ENCODE measurements around the gene MED12L.

GRCh38 chr3:151142929-151143328 lies 57.5 kb downstream of the MED12L start:
- no peak for TF ChIP-seq CTCF (IDR thresholded peaks at IDR 0.05; ENCODE audit: poor library complexity)
- no peak for TF ChIP-seq EZH2 (IDR thresholded peaks at IDR 0.05; ENCODE audit: borderline replicate concordance)
- no peak for TF ChIP-seq EZH2phosphoT487 (IDR thresholded peaks at IDR 0.05; ENCODE audit: low read depth, severe bottlenecking, unreplicated experiment)
